RWPE2 (cell line): Measurements from ENCODE around the gene GFM1.

Source experiments
- ATAC-seq: fragments of 200-7000 bp; cut with Tn5 transposase; 3 replicates; pipeline ENCODE4 v1.9.1; 2021; ENCODE audit warnings: low read depth
- DNase-seq: peaks from one replicate; pipeline ENCODE4 v3.0.0-alpha.2; 2020; ENCODE audit warnings: low spot score
- H3K27ac ChIP-seq: fragments of 450-650 bp; 2 replicates; pipeline ENCODE4 v1.5.1; 2017; ENCODE audit warnings: mild to moderate bottlenecking; ENCODE audit not compliant: poor library complexity, severe bottlenecking
- H3K27me3 ChIP-seq: fragments of 250-450 bp; sonication (Bioruptor Pico); 2 replicates; pipeline ENCODE4 v1.5.1; 2021; ENCODE audit warnings: mild to moderate bottlenecking, moderate library complexity; ENCODE audit not compliant: insufficient read depth, poor library complexity, severe bottlenecking
- H3K36me3 ChIP-seq: fragments of 250-450 bp; sonication (Bioruptor Pico); 2 replicates; pipeline ENCODE4 v1.5.1; 2020; ENCODE audit warnings: low read depth, mild to moderate bottlenecking, moderate library complexity
- H3K4me1 ChIP-seq: fragments of 250-450 bp; sonication (Bioruptor Pico); 2 replicates; pipeline ENCODE4 v1.5.1; 2021; ENCODE audit warnings: mild to moderate bottlenecking, moderate library complexity; ENCODE audit not compliant: insufficient read depth, poor library complexity, severe bottlenecking
- H3K4me3 ChIP-seq: fragments of 250-450 bp; sonication (Bioruptor Pico); 2 replicates; pipeline ENCODE4 v1.5.1; 2021; ENCODE audit warnings: mild to moderate bottlenecking, moderate library complexity; ENCODE audit not compliant: severe bottlenecking
- H3K9me3 ChIP-seq: fragments of 250-450 bp; sonication (Bioruptor Pico); 2 replicates; pipeline ENCODE4 v1.5.1; 2021; ENCODE audit warnings: mild to moderate bottlenecking, moderate library complexity; ENCODE audit not compliant: severe bottlenecking
- CTCF ChIP-seq: fragments of 450-650 bp; IDR thresholded peaks from one replicate; pipeline ENCODE4 v1.5.1; 2017; ENCODE audit warnings: mild to moderate bottlenecking, moderate library complexity; ENCODE audit not compliant: poor library complexity, severe bottlenecking

The GFM1 gene

GRCh38 chr3:158731938-158732855 is 87.9 kb downstream of the GFM1 start, which contains the start of gene RARRES1:
Gene RARRES1 (minus strand): TSS chr3:158732457. CDS start chr3:158732415, 42 bp downstream.
- H3K27ac ChIP-seq: no peak within 1 kb of the TSS
- no peaks in the 10 kb centered on the region for H3K27me3 ChIP-seq
- no peaks in the 10 kb centered on the region for H3K4me1 ChIP-seq
- peak within 1 kb of the TSS; percentile 42 for H3K4me3 ChIP-seq
- no peaks in the 10 kb centered on the region for H3K9me3 ChIP-seq
- DNase-seq (no peak), ATAC-seq (peak; percentile 72)
- TF ChIP-seq CTCF: peak; percentile 15
- H3K36me3 ChIP-seq: no peaks in the 10 kb centered on the region

- no peak for DNase-seq
- ATAC-seq: no peak; the same call in 2 of the 3 replicates
- Histone ChIP-seq H3K36me3 (no peaks in the 10 kb centered on the region), H3K9me3 (no peaks in the 10 kb centered on the region), H3K27me3 (no peaks in the 10 kb centered on the region), H3K27ac (no peak overlapping the region), H3K4me1 (no peaks in the 10 kb centered on the region), H3K4me3 (peak overlapping the region; percentile 42)
- no peak for TF ChIP-seq CTCF
Observed at GRCh38 chr3:158732856-158733200, 88.5 kb downstream of the GFM1 start.

- Histone ChIP-seq H3K27ac (no peak overlapping the region), H3K4me1 (no peaks in the 10 kb centered on the region), H3K36me3 (no peaks in the 10 kb centered on the region), H3K4me3 (no peak overlapping the region), H3K9me3 (no peaks in the 10 kb centered on the region), H3K27me3 (no peaks in the 10 kb centered on the region)
- ATAC-seq (no peak), DNase-seq (no peak)
- TF ChIP-seq CTCF: no peak
Observed at GRCh38 chr3:158733656-158734055, 89.3 kb downstream of the GFM1 start.

GRCh38 chr3:158735296-158736033 is 91.1 kb downstream of the GFM1 start:
- Histone ChIP-seq H3K27me3 (no peaks in the 10 kb centered on the region), H3K27ac (no peak overlapping the region), H3K36me3 (no peaks in the 10 kb centered on the region), H3K4me1 (no peaks in the 10 kb centered on the region), H3K4me3 (no peak overlapping the region), H3K9me3 (no peaks in the 10 kb centered on the region)
- DNase-seq (no peak), ATAC-seq (no peak)
- no peak for TF ChIP-seq CTCF
